Right renal cortex interstitium (tissue), 3 donors: Measurements from ENCODE around the gene UAP1L1. TPM values are rescaled to one million over a fixed set of nuclear protein-coding genes. Genes with fewer than 3 reads are reported as not detected.
"Not testable (repeated sequence)": the region's sequence is repeated elsewhere in the genome, so short reads cannot be mapped to it uniquely, and the experiment has no call there.

Source experiments
- DNase-seq, 3 donors: peaks; one replicate each; pipeline ENCODE4 v3.0.0-alpha.2; 2013; ENCODE audit warnings: low read depth in 3 of 3, low spot score in 2 of 3
- polyA plus RNA-seq, 3 donors: library from polyadenylated mRNA; unstranded; fragments of 120-200 nt; gene quantifications; one replicate each; pipeline ENCODE4 v1.2.1, GENCODE V29; 2013; ENCODE audit not compliant: insufficient read length in 3 of 3

The UAP1L1 gene
- polyA plus RNA-seq, 3 donors: 3.5 to 5.4 (median 3.8) TPM

DNA sequence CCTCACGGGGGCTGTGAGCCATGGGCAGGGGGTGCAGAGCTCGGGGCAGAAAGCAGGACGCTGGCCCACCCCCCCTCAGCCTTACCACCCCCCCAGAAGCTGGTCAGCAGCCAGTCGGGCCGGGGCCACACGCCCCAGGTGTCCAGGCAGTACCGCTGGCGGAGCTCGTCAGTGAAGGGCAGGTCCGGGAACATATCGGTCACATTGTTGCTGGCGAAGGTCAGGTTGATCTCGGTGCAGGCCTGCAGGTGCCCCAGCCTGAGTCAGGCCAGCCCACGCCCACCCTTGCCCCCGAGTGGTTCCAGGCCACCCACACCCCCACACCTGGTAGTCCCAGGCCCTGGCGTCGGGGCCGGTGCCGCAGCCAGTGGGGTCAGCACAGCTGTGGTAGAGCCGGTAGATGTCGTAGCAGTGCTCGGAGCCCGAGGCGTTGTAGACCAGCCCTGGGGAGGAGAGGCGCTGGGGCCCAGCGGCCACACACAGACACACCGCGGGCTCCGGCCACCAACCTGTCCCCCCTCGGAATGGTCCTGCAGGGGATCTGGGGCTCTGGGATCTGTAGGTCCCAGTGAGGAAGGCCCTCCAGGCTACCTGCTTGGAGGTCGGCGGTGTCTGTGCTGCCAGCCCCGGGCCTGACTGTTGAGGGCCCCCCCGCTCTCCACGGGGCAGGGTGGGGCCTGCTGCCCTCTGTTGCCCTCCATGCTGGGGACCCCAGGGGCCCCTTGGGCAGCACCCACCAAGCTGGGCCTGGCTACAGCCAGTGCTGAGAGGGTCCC lies 34.7 kb downstream of the UAP1L1 start:
- no peak for DNase-seq

DNA sequence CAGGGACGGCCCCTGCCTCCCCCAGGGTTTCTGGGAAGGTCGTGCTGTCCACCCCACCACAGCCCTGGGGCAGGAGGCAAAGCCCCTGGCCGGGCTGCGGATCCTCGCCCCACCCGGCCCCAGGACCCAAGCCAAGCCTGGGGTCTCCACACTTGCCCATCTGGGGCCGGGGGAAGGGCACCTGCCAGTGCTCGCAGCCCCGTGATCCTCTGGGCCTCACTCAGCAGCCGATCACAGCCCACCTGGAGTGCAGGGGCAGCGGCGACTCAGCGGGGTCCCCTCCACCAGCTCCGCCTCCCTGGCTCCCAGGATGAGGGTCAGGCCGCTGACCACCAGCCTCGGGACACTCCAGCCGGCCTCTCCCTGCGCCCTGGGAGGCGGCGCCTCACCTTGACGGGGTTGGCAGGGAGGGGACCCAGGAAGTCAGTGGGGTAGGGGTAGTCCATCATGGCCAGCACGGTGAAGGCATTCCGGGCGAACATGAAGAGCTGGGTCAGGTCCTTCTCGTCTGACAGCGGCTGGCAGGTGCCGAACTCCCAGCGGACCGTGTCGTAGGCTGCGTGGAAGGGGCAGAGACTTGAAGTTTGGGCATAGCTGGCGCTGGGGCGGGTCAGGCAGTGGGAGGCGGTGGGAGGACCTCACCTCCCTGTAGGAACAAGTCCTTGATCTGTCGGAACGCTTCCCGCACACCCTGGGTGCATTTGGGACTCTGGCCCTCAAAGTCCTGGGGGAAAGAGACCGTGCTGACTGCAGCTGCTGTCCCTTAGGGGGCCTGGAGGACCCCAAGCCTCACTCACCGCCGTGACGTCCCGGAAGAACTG lies 35.5 kb downstream of the UAP1L1 start:
- no peak for DNase-seq

- no peak for DNase-seq
Observed at GRCh38 chr9:137113385-137114159, 36.3 kb downstream of the UAP1L1 start.

GRCh38 chr9:137114220-137114612 lies 36.9 kb downstream of the UAP1L1 start:
- no peak for DNase-seq

- DNase-seq: no peak
Observed at GRCh38 chr9:137114613-137115393, 37.5 kb downstream of the UAP1L1 start, which contains the start of gene DPP7. Gene DPP7, minus strand, starts transcription at chr9:137114733. Its CDS starts 20 bp downstream, at chr9:137114713.

DNA sequence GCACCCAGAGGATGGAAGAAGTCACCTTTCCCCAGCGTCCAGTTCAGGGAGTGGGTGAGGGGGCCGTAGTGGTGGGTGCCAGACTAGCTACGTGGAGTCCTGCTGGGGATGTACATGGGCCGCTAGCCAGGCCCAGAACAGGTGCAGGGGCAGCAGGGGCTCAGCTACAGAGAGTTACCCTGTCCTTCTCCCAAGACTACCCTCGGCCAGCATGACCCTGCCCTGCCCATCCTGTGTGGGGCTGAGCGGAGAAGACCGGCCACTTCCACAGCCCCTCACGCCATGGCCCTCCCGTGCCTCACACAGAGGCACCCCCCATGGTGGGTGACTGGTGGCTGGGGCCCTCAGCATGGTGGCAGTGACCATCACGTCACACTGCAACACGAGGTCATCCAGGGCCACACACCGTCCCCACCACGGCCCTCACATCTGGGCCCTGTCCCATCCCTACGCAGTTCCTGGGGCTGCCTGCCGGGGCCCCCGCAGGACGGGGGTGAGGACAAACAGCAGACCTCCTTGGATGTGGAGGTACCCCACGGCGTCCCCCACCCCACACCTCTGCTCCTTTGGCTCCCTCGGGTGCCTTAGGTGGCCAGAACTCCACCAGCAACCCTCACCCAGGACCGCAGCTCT lies 38.2 kb downstream of the UAP1L1 start:
- no peak for DNase-seq

DNA sequence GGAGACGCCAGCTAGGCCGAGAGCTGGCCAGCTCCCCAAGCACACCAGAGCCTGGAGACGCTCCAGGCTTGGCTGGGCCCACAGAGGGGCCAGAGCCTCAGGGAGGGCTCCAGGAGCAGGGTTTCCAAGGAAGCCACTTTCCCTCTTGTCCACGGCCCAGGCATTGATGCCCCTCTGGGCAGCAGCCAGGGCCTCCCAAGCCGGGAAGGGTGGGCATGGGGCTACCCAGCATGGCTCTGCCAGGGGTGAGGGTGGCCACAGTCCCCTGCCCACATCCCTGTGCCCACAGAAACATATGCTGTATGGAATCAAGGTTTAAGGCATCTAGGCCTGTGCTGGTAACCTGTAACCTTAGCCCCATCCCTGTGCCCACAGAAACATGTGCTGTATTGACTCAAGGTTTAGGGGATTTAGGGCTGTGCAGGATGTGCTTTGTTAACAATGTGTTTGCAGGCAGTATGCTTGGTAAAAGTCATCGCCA lies 38.8 kb downstream of the UAP1L1 start:
- no peak for DNase-seq

DNA sequence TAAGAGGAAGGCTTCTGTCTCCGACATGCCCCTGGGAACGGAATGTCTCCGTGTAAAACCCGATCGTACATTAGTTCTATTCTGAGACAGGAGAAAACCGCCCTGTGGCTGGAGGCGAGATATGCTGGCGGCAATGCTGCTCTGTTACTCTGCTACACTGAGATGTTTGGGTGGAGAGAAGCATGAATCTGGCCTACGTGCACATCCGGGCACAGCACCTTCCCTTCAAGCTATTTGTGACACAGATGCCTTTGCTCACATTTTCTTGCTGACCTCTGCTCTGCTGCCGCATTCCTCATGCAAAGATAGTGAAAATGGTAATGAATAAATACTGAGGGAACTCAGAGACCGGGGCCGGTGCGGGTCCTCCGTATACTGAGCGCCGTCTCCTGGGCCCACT lies 39.4 kb downstream of the UAP1L1 start:
- DNase-seq: no peak

- no peak for DNase-seq
Observed at GRCh38 chr9:137117269-137117731, 40.0 kb downstream of the UAP1L1 start.

DNA sequence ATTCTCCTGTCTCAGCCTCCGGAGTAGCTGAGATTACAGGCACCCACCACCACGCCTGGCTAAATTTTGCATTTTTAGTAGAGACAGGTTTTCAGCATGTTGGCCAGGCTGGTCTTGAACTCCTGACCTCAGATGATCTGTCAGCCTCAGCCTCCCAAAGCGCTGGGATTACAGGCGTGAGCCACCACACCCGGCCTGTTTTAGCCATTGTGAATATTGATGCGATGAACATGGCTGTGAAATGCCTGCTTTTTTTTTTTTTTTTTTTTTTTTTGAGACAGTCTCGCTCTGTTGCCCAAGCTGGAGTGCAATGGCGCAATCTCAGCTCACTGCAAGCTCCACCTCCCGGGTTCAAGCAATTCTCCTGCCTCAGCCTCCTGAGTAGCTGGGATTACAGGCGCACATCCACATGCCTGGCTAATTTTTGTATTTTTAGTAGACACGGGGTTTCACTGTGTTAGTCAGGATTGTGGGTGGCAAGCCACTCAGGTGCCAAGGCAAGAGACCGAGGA lies 40.8 kb downstream of the UAP1L1 start:
- not testable (repeated sequence) for DNase-seq

- not testable (repeated sequence) for DNase-seq
Observed at GRCh38 chr9:137121927-137122795, 44.8 kb downstream of the UAP1L1 start.

DNA sequence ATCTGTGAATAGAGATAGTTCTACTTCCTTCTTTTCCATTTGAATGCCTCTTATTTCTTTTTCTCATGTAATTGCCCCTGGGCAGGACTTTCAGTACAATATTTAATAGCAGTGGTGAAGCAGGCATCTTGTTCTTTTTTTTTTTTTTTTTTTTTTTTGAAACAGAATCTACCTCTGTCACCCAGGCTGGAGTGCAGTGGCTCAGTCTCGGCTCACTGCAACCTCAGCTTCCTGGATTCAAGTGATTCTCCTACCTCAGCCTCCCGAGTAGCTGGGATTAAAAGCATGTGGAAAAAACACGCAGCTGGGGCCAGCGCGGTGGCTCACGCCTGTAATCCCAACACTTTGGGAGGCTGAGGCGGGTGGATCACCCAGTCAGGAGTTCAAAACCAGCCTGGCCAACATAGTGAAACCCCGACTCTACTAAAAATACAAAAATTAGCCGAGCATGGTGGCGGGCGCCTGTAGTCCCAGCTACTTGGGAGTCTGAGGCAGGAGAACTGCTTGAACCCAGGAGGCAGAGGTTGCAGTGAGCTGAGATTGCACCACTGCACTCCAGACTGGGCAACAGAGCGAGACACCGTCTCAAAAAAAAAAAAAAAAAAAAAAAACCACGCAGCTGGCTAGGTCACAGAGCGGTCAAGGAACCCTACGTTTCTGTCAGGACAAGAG lies 45.6 kb downstream of the UAP1L1 start:
- DNase-seq: not testable (repeated sequence)

- no peak for DNase-seq
Observed at GRCh38 chr9:137123468-137123837, 46.1 kb downstream of the UAP1L1 start.

DNA sequence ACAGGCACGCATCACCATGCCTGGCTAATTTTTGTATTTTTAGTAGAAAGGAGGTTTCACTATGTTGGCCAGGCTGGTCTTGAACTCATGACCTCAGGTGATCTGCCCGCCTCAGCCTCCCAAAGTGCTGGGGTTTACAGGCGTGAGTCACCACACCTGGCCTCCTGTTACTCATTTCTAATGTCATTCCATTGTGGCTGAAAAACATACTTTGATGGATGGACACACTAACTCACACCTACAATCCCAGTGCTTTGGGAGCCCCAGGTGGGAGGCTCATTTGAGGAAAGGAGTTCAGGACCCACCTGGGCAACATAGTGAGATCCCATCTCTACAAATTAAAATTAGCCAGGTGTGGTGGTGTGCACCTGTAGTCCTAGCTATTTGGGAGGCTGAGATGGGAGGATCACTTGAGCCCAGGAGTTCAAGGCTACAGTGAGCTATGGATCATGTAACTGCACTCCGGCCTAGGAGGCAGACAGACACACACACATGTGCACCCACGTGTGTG lies 46.7 kb downstream of the UAP1L1 start:
- not testable (repeated sequence) for DNase-seq

- no peak for DNase-seq
Observed at GRCh38 chr9:137126786-137127185, 49.5 kb downstream of the UAP1L1 start.

DNA sequence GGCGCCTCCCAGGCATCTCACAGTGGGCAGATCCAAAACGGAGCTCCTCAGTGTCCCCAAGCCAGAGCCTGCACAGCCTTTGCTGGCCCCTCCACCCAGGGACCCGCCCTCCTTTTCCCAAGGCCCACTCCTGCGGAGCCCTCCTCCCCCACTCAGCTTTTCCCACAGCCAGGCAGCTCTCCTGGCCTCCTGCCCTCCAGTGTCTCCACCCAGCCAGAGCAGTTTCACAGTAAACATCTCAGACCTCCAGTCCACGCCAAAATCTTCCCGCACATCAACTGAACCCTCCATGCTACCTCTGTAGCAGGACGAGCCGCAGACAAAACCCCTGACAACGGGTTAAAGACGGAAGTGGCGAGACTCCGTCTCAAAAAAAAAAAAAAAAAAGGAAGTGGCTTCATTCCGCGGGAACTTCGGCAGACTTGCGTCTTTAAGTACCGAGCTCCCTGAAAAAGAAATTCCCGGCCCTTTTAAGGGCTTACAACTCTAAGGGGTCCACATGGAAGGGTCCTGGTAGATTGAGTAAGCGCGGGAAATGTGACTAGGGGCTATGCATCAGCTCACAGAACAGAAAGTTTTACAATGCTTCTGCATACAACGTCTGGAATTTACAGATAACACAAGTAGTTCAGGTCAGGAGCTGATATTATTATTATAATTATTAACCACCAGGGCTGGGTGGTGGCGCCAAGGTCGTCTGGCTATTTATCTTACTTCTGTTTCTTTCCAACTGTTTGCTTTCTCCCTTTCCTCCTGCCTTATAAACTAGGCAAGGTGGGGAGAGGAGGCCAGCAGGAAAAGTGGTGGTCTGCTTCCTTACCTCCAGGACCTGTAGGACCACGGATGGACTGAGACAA lies 50.2 kb downstream of the UAP1L1 start:
- DNase-seq: no peak
